ENCODE data around the gene OPA3. TPM values are rescaled to one million over a fixed set of nuclear protein-coding genes. Genes with fewer than 3 reads are reported as not detected.
A peak's percentile ranks its signal among the peaks of the same experiment; 100 is the strongest.

OPA3 gene
- total and polyA plus RNA-seq, 10 of the 15 experiments (the other 5 are each of a cell fraction or from before 2014, with no cell fraction given) = 2.2 to 24.3 (median 13.3) TPM

GRCh38 chr19:45497791-45498190 is 86.8 kb downstream of the OPA3 start (continued):
- TF ChIP-seq, protein P1, sequence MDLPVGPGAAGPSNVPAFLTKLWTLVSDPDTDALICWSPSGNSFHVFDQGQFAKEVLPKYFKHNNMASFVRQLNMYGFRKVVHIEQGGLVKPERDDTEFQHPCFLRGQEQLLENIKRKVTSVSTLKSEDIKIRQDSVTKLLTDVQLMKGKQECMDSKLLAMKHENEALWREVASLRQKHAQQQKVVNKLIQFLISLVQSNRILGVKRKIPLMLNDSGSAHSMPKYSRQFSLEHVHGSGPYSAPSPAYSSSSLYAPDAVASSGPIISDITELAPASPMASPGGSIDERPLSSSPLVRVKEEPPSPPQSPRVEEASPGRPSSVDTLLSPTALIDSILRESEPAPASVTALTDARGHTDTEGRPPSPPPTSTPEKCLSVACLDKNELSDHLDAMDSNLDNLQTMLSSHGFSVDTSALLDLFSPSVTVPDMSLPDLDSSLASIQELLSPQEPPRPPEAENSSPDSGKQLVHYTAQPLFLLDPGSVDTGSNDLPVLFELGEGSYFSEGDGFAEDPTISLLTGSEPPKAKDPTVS (IDR thresholded peaks at IDR 0.05; ENCODE audit: low read depth, low read length) = no peak
- no peak for TF ChIP-seq TARDBP (IDR thresholded peaks at IDR 0.05; ENCODE audit: borderline replicate concordance)
- no peak for TF ChIP-seq FOXM1 (IDR thresholded peaks at IDR 0.05; ENCODE audit: low read depth, low read length)
- TF ChIP-seq SUPT20H (IDR thresholded peaks at IDR 0.05; ENCODE audit: borderline replicate concordance, control insufficient read depth, low read depth, low read length) = no peak
- TF ChIP-seq GABPA (IDR thresholded peaks at IDR 0.05; ENCODE audit: low read depth) = no peak

GRCh38 chr19:45496349-45496953 is 88.2 kb downstream of the OPA3 start:
- ATAC-seq (no peak), FAIRE-seq (no peak), DNase-seq (ENCODE audit: low read depth, low spot score) (no peak)
- no TSS peak for BruUV-seq (replicated peaks)
- CTCF ChIA-PET = interaction anchor here (0.6 to 6.6 kb wide), 6 partner anchors 9 to 94 kb away, joined by 3 to 65 read pairs (median 4); no protein-coding TSS in a partner anchor
- SMC1A ChIA-PET (ENCODE audit: uncharacterized antibody, unreplicated experiment) = interaction anchor here (1.0 to 1.5 kb wide), 2 partner anchors 146 to 147 kb away, joined by 3 read pairs; no protein-coding TSS in a partner anchor
- 3% methylated on average over 41 of the region's 54 CpGs for WGBS (ENCODE audit: insufficient coverage, insufficient replicate concordance, low lambda C conversion rate, missing lambda C conversion rate)
- Histone ChIP-seq H3K27ac (ENCODE audit: control insufficient read depth, insufficient read depth) (no peak overlapping the region), H2AFZ (ENCODE audit: control insufficient read depth, low read depth, low read length) (no peak overlapping the region; the same call in 1 of the 2 replicates), H3K79me2 (ENCODE audit: control insufficient read depth, insufficient read depth, low read length) (no peaks in the 10 kb centered on the region), H3K36me3 (ENCODE audit: control insufficient read depth in 2 of 2, insufficient read depth in 2 of 2, low read length in 1 of 2) (no peaks in the 10 kb centered on the region), H4K20me1 (ENCODE audit: control insufficient read depth, insufficient read depth) (peaks cover 6% of the 10 kb centered on the region; the same call in 1 of the 2 replicates), H3K9ac (ENCODE audit: control insufficient read depth, insufficient read depth, low read length) (peak overlapping the region; percentile 24; the same call in 1 of the 2 replicates), H3K4me3 (peak overlapping the region; percentile 55; the same call in 1 of the 2 replicates), H3K4me2 (ENCODE audit: control insufficient read depth, insufficient read depth) (peak overlapping the region; percentile 94), H3K9me3 (replicated peaks; ENCODE audit: control insufficient read depth, insufficient read depth, low read length) (no peaks in the 10 kb centered on the region; the same call in 2 of the 3 replicates), H3K27me3 (replicated peaks in 1 of 2; ENCODE audit: control insufficient read depth in 2 of 2, insufficient read depth in 2 of 2, low read length in 1 of 2) (peaks cover 0 to 9% of the 10 kb centered on the region in 2 experiments; a peak in 3 of 4 replicates), H3K4me1 (ENCODE audit: control insufficient read depth, insufficient read depth, low read length) (peaks cover 22% of the 10 kb centered on the region)
- RAD21 ChIA-PET (ENCODE audit: unreplicated experiment) = interaction anchor here (0.7 to 1.9 kb wide), 3 partner anchors 11 to 145 kb away, joined by 3 to 9 read pairs (median 4); no protein-coding TSS in a partner anchor
- in situ Hi-C loops (cut with MboI) (no loop called here), intact Hi-C loops (cut with micrococcal nuclease; ENCODE audit: unreplicated experiment) (loop anchor here (5.0 kb wide), 1 partner anchor 76 kb away; no protein-coding TSS in a partner anchor)
- TF ChIP-seq MXI1 (IDR thresholded peaks at IDR 0.05; ENCODE audit: low read depth, low read length) (peak; percentile 62; the same call in 1 of the 2 replicates), CHD1 (IDR thresholded peaks at IDR 0.05; ENCODE audit: low read depth, low read length) (no peak), BACH1 (IDR thresholded peaks at IDR 0.05; ENCODE audit: borderline replicate concordance) (no peak), IKZF1 (conservative IDR thresholded peaks at IDR 0.05) (peak; percentile 32), LARP7 (IDR thresholded peaks at IDR 0.05) (peak; percentile 56; the same call in 1 of the 2 replicates), TCF12 (IDR thresholded peaks at IDR 0.05; ENCODE audit: low read depth, low read length) (0 out of 2 replicates have a peak, but pooled peaks have one; percentile 9), DPF2 (IDR thresholded peaks at IDR 0.05) (0 out of 2 replicates have a peak, but pooled peaks have one; percentile 43), GATAD2B (conservative IDR thresholded peaks at IDR 0.05; ENCODE audit: low read depth) (peak; percentile 75; the same call in 1 of the 2 replicates)
- TF ChIP-seq, protein P2, sequence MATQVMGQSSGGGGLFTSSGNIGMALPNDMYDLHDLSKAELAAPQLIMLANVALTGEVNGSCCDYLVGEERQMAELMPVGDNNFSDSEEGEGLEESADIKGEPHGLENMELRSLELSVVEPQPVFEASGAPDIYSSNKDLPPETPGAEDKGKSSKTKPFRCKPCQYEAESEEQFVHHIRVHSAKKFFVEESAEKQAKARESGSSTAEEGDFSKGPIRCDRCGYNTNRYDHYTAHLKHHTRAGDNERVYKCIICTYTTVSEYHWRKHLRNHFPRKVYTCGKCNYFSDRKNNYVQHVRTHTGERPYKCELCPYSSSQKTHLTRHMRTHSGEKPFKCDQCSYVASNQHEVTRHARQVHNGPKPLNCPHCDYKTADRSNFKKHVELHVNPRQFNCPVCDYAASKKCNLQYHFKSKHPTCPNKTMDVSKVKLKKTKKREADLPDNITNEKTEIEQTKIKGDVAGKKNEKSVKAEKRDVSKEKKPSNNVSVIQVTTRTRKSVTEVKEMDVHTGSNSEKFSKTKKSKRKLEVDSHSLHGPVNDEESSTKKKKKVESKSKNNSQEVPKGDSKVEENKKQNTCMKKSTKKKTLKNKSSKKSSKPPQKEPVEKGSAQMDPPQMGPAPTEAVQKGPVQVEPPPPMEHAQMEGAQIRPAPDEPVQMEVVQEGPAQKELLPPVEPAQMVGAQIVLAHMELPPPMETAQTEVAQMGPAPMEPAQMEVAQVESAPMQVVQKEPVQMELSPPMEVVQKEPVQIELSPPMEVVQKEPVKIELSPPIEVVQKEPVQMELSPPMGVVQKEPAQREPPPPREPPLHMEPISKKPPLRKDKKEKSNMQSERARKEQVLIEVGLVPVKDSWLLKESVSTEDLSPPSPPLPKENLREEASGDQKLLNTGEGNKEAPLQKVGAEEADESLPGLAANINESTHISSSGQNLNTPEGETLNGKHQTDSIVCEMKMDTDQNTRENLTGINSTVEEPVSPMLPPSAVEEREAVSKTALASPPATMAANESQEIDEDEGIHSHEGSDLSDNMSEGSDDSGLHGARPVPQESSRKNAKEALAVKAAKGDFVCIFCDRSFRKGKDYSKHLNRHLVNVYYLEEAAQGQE (IDR thresholded peaks at IDR 0.05; ENCODE audit: low read depth, low read length) = peak; percentile 96
- POLR2A ChIA-PET = interaction anchor here (0.9 to 2.0 kb wide), 6 partner anchors 10 to 149 kb away, joined by 3 to 6 read pairs (median 3); no protein-coding TSS in a partner anchor

Data from GM12878 (cell line).